Measurements from ENCODE around the gene SOS2.

DNA sequence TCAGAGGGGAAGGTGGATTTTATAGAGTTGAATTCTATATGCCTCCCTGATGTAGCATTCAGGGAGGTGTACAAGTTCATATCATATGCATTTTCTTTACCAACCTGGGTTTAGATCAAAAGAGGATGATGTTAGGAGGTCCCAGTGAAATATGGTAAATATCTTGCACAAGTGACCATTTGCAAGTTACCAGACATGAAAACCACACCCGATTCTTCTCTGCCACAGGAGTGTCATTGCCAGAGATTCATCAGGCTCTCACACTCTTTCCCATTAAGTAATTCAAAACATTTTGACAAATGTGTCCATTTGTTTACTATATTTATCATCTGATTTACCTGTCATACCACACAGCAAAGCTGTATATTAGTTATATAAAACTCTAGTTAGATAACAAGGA, 159.0 kb downstream of the SOS2 start:
- TF ChIP-seq, protein P1, sequence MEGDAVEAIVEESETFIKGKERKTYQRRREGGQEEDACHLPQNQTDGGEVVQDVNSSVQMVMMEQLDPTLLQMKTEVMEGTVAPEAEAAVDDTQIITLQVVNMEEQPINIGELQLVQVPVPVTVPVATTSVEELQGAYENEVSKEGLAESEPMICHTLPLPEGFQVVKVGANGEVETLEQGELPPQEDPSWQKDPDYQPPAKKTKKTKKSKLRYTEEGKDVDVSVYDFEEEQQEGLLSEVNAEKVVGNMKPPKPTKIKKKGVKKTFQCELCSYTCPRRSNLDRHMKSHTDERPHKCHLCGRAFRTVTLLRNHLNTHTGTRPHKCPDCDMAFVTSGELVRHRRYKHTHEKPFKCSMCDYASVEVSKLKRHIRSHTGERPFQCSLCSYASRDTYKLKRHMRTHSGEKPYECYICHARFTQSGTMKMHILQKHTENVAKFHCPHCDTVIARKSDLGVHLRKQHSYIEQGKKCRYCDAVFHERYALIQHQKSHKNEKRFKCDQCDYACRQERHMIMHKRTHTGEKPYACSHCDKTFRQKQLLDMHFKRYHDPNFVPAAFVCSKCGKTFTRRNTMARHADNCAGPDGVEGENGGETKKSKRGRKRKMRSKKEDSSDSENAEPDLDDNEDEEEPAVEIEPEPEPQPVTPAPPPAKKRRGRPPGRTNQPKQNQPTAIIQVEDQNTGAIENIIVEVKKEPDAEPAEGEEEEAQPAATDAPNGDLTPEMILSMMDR (IDR thresholded peaks at IDR 0.05) = no peak
- TF ChIP-seq POLR2A (IDR thresholded peaks at IDR 0.05) = no peak
